Breast epithelium (tissue), 3 donors: ENCODE data around the gene GK.

Experiments
- POLR2AphosphoS5 ChIP-seq, 3 donors: sonication (generic); formaldehyde crosslinking; IDR thresholded peaks; one replicate each; pipeline ENCODE4 v1.6.1; 2017; ENCODE audit warnings: antibody characterized with exemption in 3 of 3
- TF ChIP-seq, protein P1 (sequence below), 3 donors: fragments of 450-650 bp; IDR thresholded peaks; one replicate each; pipeline ENCODE4 v1.5.1; 2016 to 2017; ENCODE audit warnings: antibody characterized with exemption in 3 of 3, mild to moderate bottlenecking in 3 of 3, moderate library complexity in 3 of 3

DNA sequence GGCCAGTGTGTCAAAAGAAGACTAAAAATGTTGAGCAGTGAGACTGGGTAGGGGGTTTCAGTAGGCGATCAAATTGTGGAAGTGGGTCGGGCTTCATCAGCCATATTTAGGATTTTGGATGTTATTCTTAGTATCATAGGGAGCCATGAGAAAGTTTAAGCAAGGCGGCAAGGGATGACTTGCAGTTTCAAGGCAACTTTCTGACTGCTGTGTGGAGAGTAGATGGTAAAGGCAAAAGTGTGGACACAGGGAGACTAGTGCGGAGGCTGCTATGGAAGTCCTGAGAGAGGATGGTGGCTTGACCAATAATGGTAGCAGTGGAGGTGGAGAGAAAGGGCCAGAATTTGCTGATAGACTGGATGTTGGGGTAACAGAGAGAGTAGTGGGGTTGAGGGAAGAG, 15.4 kb downstream of the GK start:
- TF ChIP-seq POLR2AphosphoS5 (IDR thresholded peaks at IDR 0.05) = no peak
- TF ChIP-seq, protein P1, sequence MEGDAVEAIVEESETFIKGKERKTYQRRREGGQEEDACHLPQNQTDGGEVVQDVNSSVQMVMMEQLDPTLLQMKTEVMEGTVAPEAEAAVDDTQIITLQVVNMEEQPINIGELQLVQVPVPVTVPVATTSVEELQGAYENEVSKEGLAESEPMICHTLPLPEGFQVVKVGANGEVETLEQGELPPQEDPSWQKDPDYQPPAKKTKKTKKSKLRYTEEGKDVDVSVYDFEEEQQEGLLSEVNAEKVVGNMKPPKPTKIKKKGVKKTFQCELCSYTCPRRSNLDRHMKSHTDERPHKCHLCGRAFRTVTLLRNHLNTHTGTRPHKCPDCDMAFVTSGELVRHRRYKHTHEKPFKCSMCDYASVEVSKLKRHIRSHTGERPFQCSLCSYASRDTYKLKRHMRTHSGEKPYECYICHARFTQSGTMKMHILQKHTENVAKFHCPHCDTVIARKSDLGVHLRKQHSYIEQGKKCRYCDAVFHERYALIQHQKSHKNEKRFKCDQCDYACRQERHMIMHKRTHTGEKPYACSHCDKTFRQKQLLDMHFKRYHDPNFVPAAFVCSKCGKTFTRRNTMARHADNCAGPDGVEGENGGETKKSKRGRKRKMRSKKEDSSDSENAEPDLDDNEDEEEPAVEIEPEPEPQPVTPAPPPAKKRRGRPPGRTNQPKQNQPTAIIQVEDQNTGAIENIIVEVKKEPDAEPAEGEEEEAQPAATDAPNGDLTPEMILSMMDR (IDR thresholded peaks at IDR 0.05) = no peak
